Brain microvascular endothelial cell (primary cell): Measurements from ENCODE around the gene GPNMB.

Experiments used
- DNase-seq: peaks from one replicate; pipeline ENCODE4 v3.0.0-alpha.2; 2020
- H3K27ac ChIP-seq: fragments of 250-450 bp; sonication (Bioruptor Pico); 2 replicates; pipeline ENCODE4 v1.5.1; 2020; ENCODE audit warnings: mild to moderate bottlenecking, moderate library complexity
- H3K27me3 ChIP-seq: fragments of 250-450 bp; sonication (Bioruptor Pico); replicated peaks from 2 replicates; pipeline ENCODE4 v1.5.1; 2020; ENCODE audit warnings: mild to moderate bottlenecking
- H3K36me3 ChIP-seq: fragments of 250-450 bp; sonication (Bioruptor Pico); replicated peaks from 2 replicates; pipeline ENCODE4 v1.5.1; 2020; ENCODE audit warnings: mild to moderate bottlenecking
- H3K4me3 ChIP-seq: 2 replicates; pipeline ENCODE4 v1.5.1; 2011; ENCODE audit warnings: low read depth, mild to moderate bottlenecking, control low read depth, low read length, moderate library complexity
- in situ Hi-C: cut with HindIII; loops from 2 replicates; pipeline ENCODE4 v1.10.0; 2017; ENCODE audit warnings: low sequenced_read_pairs, low pct_ligation_motif_present
- TF ChIP-seq, protein P1 (sequence below): IDR thresholded peaks from 2 replicates; pipeline ENCODE4 v1.5.1; 2011; ENCODE audit warnings: low read depth, mild to moderate bottlenecking, moderate library complexity, low read length, control low read depth, inconsistent platforms; ENCODE audit errors: missing control alignments

The GPNMB gene

DNA sequence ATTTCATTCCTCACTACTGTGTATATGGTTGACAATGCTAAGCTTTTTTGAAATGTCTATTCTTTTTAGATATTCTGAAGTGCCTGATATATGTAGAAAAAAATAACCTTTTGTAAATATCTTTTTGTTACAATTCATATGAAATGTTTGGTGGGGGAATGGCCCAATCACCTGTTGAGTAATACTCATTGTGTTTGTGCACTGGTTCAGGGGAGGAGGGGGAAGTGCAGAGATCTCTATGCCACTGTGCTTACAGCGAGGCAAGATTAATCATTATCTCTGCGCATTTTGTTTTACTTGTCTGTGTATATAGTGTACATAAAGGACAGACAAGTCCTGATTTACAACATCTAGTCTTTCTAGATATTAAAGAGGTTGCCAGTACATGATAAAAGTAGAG lies 39.6 kb upstream of the GPNMB start:
- Histone ChIP-seq H3K27me3 (no peaks in the 10 kb centered on the region), H3K4me3 (no peak overlapping the region), H3K36me3 (no peaks in the 10 kb centered on the region), H3K27ac (no peak overlapping the region)
- DNase-seq: no peak
- TF ChIP-seq, protein P1, sequence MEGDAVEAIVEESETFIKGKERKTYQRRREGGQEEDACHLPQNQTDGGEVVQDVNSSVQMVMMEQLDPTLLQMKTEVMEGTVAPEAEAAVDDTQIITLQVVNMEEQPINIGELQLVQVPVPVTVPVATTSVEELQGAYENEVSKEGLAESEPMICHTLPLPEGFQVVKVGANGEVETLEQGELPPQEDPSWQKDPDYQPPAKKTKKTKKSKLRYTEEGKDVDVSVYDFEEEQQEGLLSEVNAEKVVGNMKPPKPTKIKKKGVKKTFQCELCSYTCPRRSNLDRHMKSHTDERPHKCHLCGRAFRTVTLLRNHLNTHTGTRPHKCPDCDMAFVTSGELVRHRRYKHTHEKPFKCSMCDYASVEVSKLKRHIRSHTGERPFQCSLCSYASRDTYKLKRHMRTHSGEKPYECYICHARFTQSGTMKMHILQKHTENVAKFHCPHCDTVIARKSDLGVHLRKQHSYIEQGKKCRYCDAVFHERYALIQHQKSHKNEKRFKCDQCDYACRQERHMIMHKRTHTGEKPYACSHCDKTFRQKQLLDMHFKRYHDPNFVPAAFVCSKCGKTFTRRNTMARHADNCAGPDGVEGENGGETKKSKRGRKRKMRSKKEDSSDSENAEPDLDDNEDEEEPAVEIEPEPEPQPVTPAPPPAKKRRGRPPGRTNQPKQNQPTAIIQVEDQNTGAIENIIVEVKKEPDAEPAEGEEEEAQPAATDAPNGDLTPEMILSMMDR: no peak
- in situ Hi-C loops: no loop called here

DNA sequence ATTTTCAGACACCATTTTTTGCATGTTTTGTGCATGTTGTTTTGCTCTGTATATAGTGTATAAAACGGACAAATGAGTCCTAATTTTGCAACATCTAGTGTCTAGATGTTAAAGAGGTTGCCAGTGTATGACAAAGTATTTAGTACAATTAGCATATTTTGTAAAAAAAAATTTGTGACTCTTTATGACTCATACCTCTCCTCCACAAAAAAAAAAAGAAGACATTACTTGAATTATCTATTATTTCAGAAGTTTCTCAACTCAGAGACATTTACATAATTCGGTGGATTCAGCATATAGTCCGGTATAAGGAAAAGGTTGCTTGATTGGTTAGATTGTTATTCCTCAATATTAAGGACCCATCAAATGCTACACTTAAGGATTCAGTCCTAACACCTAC lies 38.7 kb upstream of the GPNMB start:
- in situ Hi-C loops: no loop called here
- DNase-seq: no peak

DNA sequence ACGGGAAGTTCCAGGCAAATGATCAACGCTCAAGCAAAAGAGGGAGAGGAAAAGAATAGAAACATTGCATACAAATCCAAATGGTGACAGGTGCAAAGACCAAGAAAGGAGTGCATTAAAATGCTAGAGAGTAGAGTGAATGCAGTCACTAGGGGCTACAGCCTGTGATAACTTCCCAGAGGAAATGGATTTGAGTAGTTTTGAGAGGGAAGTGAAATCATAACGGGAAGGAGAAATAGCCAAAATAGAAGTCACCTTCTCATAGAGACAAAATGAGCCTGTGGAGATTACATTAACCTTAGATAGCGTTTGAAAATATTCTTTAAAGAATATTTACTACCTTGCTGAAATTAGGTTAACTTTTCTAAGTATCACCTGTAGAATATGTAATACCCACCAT lies 38.3 kb upstream of the GPNMB start:
- TF ChIP-seq, protein P1: no peak
- no peaks in the 10 kb centered on the region for H3K36me3 ChIP-seq
- no peak for DNase-seq
- H3K27me3 ChIP-seq: no peaks in the 10 kb centered on the region
- in situ Hi-C loops: no loop called here
- H3K4me3 ChIP-seq: no peak overlapping the region
- no peak overlapping the region for H3K27ac ChIP-seq

More for the DNA sequence above, 38.7 kb upstream of the GPNMB start:
- H3K36me3 ChIP-seq: no peaks in the 10 kb centered on the region
- TF ChIP-seq, protein P1: no peak
- no peak overlapping the region for H3K27ac ChIP-seq
- no peaks in the 10 kb centered on the region for H3K27me3 ChIP-seq
- no peak overlapping the region for H3K4me3 ChIP-seq

DNA sequence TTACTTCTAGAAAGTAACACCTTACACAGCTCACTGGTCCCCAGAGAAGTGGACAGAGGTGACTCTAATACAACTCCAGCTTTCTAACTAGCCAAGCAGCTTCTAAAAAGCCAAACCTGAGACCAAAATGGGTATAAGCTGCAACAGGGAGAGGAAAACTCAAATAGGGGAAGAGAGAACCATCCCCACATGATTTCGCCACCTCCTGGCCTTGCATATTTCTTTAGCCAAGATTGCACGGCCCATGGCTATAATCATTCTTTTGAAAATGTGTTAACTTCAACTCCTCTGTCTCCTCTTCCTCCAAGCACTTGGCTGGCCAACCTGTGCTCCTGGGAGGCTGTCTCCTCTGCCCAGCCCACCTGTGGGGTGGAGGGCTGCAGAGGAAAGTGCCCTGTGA lies 36.1 kb upstream of the GPNMB start:
- TF ChIP-seq, protein P1: no peak
- no peak overlapping the region for H3K27ac ChIP-seq
- H3K4me3 ChIP-seq: no peak overlapping the region
- H3K36me3 ChIP-seq: no peaks in the 10 kb centered on the region
- H3K27me3 ChIP-seq: no peaks in the 10 kb centered on the region
- in situ Hi-C loops: no loop called here
- DNase-seq: no peak

DNA sequence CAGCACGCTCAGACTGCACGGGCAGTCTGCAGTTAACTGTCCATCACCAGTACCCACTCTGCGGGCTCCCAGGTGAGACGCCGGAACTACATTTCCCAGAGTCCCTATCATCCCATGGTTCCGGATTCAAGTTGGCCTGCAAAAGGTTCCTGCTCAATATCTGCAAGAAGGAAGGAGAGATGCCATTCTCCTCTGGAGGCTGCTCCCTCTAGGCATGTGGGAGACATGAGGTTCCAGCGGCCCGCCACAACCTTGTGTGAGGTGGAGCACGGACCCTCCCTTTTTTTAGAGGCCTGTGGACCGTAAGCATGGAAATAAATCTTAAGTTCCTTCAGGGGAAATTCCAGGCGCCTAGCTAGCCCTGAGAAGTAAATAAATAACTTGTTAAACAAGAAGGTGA lies 35.0 kb upstream of the GPNMB start:
- TF ChIP-seq, protein P1: no peak
- in situ Hi-C loops: no loop called here
- no peak overlapping the region for H3K27ac ChIP-seq
- DNase-seq: no peak
- H3K4me3 ChIP-seq: no peak overlapping the region
- no peaks in the 10 kb centered on the region for H3K36me3 ChIP-seq
- H3K27me3 ChIP-seq: no peaks in the 10 kb centered on the region

DNA sequence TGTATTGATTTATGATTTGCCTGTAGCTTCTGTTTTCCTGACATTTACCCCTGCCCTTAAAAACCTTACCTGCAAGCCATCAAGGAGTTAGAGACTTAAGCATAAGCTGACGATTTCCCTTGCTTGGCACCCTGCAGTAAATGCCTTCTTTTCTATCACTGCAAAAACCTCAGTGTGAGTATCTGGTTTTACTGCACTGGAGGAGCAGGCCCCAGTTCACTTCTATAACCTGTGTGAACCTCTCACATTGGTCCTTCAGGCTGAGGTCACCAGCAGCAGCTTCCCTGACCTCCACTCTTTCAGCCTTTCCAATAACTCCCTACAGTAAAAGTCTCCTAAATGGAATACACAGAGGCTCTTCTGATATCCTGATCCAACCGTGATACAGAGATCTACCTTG lies 34.2 kb upstream of the GPNMB start:
- no peak overlapping the region for H3K4me3 ChIP-seq
- no peak overlapping the region for H3K27ac ChIP-seq
- H3K27me3 ChIP-seq: no peaks in the 10 kb centered on the region
- H3K36me3 ChIP-seq: no peaks in the 10 kb centered on the region
- TF ChIP-seq, protein P1: no peak
- no peak for DNase-seq
- in situ Hi-C loops: no loop called here
